Measurements from ENCODE around the gene MACROD2. TPM values are rescaled to one million over a fixed set of nuclear protein-coding genes. Genes with fewer than 3 reads are reported as not detected.

The MACROD2 gene
- total and polyA plus RNA-seq, 11 donors, result 0.54 to 5.4 (median 2.4) TPM

- ATAC-seq (no peak), DNase-seq (no peak)
- intact Hi-C loops (cut with DNase I), result no loop called here
- H3K27me3 ChIP-seq, result no peaks in the 10 kb centered on the region
- H3K27ac ChIP-seq, result no peak overlapping the region
- no peaks in the 10 kb centered on the region for H3K9me3 ChIP-seq
- no peak overlapping the region for H3K4me3 ChIP-seq
- TF ChIP-seq POLR2A (IDR thresholded peaks at IDR 0.05) (no peak), CTCF (IDR thresholded peaks at IDR 0.05) (no peak)
- no peaks in the 10 kb centered on the region for H3K4me1 ChIP-seq
- H3K36me3 ChIP-seq, result no peaks in the 10 kb centered on the region
- whole genome bisulfite sequencing, 4 donors, result 76 to 83% (median 79%) methylated on average over 2 of the region's 2 CpGs
Observed at GRCh38 chr20:15860850-15861249, 1865.5 kb downstream of the MACROD2 start.

GRCh38 chr20:15862178-15862577 lies 1866.9 kb downstream of the MACROD2 start:
- H3K4me3 ChIP-seq, result no peak overlapping the region
- ATAC-seq (no peak), DNase-seq (no peak)
- no peak overlapping the region for H3K27ac ChIP-seq
- H3K36me3 ChIP-seq, result no peaks in the 10 kb centered on the region
- TF ChIP-seq POLR2A (IDR thresholded peaks at IDR 0.05), result no peak
- TF ChIP-seq CTCF (IDR thresholded peaks at IDR 0.05), result no peak
- H3K9me3 ChIP-seq, result no peaks in the 10 kb centered on the region
- WGBS, 4 donors, result 82 to 84% (median 83%) methylated on average over 4 of the region's 4 CpGs
- no peaks in the 10 kb centered on the region for H3K4me1 ChIP-seq
- intact Hi-C loops (cut with DNase I), result no loop called here
- H3K27me3 ChIP-seq, result no peaks in the 10 kb centered on the region

GRCh38 chr20:15863735-15864134 lies 1868.4 kb downstream of the MACROD2 start:
- DNase-seq (no peak), ATAC-seq (no peak)
- H3K27me3 ChIP-seq, result no peaks in the 10 kb centered on the region
- no peak overlapping the region for H3K27ac ChIP-seq
- H3K9me3 ChIP-seq, result no peaks in the 10 kb centered on the region
- H3K4me1 ChIP-seq, result no peaks in the 10 kb centered on the region
- H3K4me3 ChIP-seq, result no peak overlapping the region
- no peaks in the 10 kb centered on the region for H3K36me3 ChIP-seq
- intact Hi-C loops (cut with DNase I), result no loop called here
- TF ChIP-seq POLR2A (IDR thresholded peaks at IDR 0.05) (no peak), CTCF (IDR thresholded peaks at IDR 0.05) (no peak)

GRCh38 chr20:15865553-15865952 lies 1870.2 kb downstream of the MACROD2 start:
- H3K27ac ChIP-seq, result no peak overlapping the region

More at GRCh38 chr20:15865553-15865952, 1870.2 kb downstream of the MACROD2 start:
- Histone ChIP-seq H3K36me3 (no peaks in the 10 kb centered on the region), H3K27me3 (no peaks in the 10 kb centered on the region), H3K4me3 (no peak overlapping the region), H3K4me1 (no peaks in the 10 kb centered on the region), H3K9me3 (no peaks in the 10 kb centered on the region)
- intact Hi-C loops (cut with DNase I), result no loop called here
- DNase-seq (no peak), ATAC-seq (no peak)
- 85 to 88% (median 86%) methylated on average over 2 of the region's 2 CpGs for WGBS, 4 donors
- TF ChIP-seq POLR2A (IDR thresholded peaks at IDR 0.05), result no peak
- TF ChIP-seq CTCF (IDR thresholded peaks at IDR 0.05), result no peak
